SK-N-SH (cell line): ENCODE data around the gene LANCL2. TPM values are rescaled to one million over a fixed set of nuclear protein-coding genes. Genes with fewer than 3 reads are reported as not detected.

Source experiments
- CTCF ChIA-PET: fragments of 300-600, 350-600 bp; formaldehyde crosslinking; extraction: SDS; loops from one replicate; lab custom pipeline; 2021; lab: Yijun Ruan, JAX
- POLR2A ChIA-PET: fragments of 350-600 bp; sonication (Branson Sonifier 250); formaldehyde crosslinking; extraction: SDS; loops from one replicate; lab custom pipeline; 2020; ENCODE audit warnings: antibody characterized with exemption, inconsistent platforms; lab: Yijun Ruan, JAX
- DNase-seq: peaks from one replicate; pipeline ENCODE4 v3.0.0; 2012
- H2AFZ ChIP-seq: fragments of 200-600 bp; sonication (generic); 2 replicates; pipeline ENCODE4 v1.8.1; 2016; ENCODE audit warnings: antibody characterized with exemption, mild to moderate bottlenecking, low read depth
- H3F3A ChIP-seq: fragments of 200-600 bp; sonication (generic); replicated peaks from 2 replicates; pipeline ENCODE3; 2016; ENCODE audit warnings: antibody characterized with exemption, mild to moderate bottlenecking; ENCODE audit not compliant: insufficient read depth
- H3K27ac ChIP-seq, 2 experiments: fragments of 200-500 bp in 1 of 2; fragments of 200-600 bp in 1 of 2; sonication (Bioruptor generic) in 1 of 2; sonication (generic), shearing (Covaris generic) in 1 of 2; 2 replicates each; pipeline versions ENCODE4 v1.5.1 to v1.6.1; 2014 to 2016; ENCODE audit warnings: low read depth in 2 of 2, inconsistent platforms in 1 of 2, low read length in 1 of 2, mild to moderate bottlenecking in 1 of 2, mixed read lengths in 1 of 2
- H3K27me3 ChIP-seq: fragments of 200-600 bp; sonication (generic), shearing (Covaris generic); 2 replicates; pipeline ENCODE4 v1.6.1; 2016; ENCODE audit warnings: mixed run types; ENCODE audit not compliant: insufficient read depth
- H3K36me3 ChIP-seq, 2 experiments: fragments of 200-500 bp in 1 of 2; fragments of 200-600 bp in 1 of 2; sonication (Bioruptor generic) in 1 of 2; sonication (generic) in 1 of 2; replicated peaks in 1 of 2; 2 replicates each; pipeline versions ENCODE3 to v1.5.1; 2014 to 2016; ENCODE audit warnings: low read length in 1 of 2, mild to moderate bottlenecking in 1 of 2; ENCODE audit not compliant: insufficient read depth in 2 of 2, control insufficient read depth in 1 of 2
- H3K4me1 ChIP-seq, 2 experiments: fragments of 200-500 bp in 1 of 2; fragments of 200-600 bp in 1 of 2; sonication (Bioruptor generic) in 1 of 2; sonication (generic), shearing (Covaris generic) in 1 of 2; 2 replicates each; pipeline versions ENCODE4 v1.5.1 to v1.6.1; 2014 to 2016; ENCODE audit warnings: low read depth in 1 of 2, low read length in 1 of 2, mixed run types in 1 of 2; ENCODE audit not compliant: insufficient read depth in 2 of 2, control insufficient read depth in 1 of 2
- H3K4me2 ChIP-seq: fragments of 200-600 bp; sonication (generic), shearing (Covaris generic); 2 replicates; pipeline ENCODE4 v1.6.1; 2017; ENCODE audit warnings: mixed run types
- H3K4me3 ChIP-seq, 2 experiments: fragments of 200-500 bp in 1 of 2; fragments of 200-600 bp in 1 of 2; sonication (Bioruptor generic) in 1 of 2; sonication (generic), shearing (Covaris generic) in 1 of 2; 2 replicates each; pipeline versions ENCODE4 v1.5.1 to v1.8.1; 2014 to 2016; ENCODE audit warnings: low read depth in 2 of 2, inconsistent platforms in 1 of 2, low read length in 1 of 2, mild to moderate bottlenecking in 1 of 2, mixed read lengths in 1 of 2, moderate library complexity in 1 of 2
- H3K79me2 ChIP-seq: fragments of 200-600 bp; sonication (generic); 2 replicates; pipeline ENCODE4 v1.8.1; 2017; ENCODE audit warnings: mild to moderate bottlenecking; ENCODE audit not compliant: insufficient read depth
- H3K9ac ChIP-seq: fragments of 200-600 bp; sonication (generic); 2 replicates; pipeline ENCODE4 v1.6.1; 2017; ENCODE audit warnings: mixed run types
- H3K9me2 ChIP-seq: fragments of 200-600 bp; sonication (generic); 2 replicates; pipeline ENCODE4 v1.6.1; 2017; ENCODE audit warnings: mixed run types
- H3K9me3 ChIP-seq: fragments of 200-600 bp; sonication (generic); 2 replicates; pipeline ENCODE4 v1.6.1; 2017; ENCODE audit warnings: mixed run types, mild to moderate bottlenecking, moderate library complexity
- H4K20me1 ChIP-seq: fragments of 200-600 bp; sonication (generic); 2 replicates; pipeline ENCODE4 v1.6.1; 2017; ENCODE audit warnings: mild to moderate bottlenecking, mixed run types; ENCODE audit not compliant: insufficient read depth
- EP300 ChIP-seq, 2 experiments: IDR thresholded peaks; 2 replicates each; pipeline versions ENCODE4 v1.4.0 to v1.6.1; 2012; ENCODE audit warnings: borderline replicate concordance in 1 of 2, low read depth in 1 of 2, low read length in 1 of 2
- FOXJ3 ChIP-seq: sonication (generic); formaldehyde crosslinking; IDR thresholded peaks from 2 replicates; pipeline ENCODE4 v1.5.1; 2020; ENCODE audit warnings: mild to moderate bottlenecking, missing genetic modification reagents
- GABPA ChIP-seq: IDR thresholded peaks from 2 replicates; pipeline ENCODE4 v1.4.0; 2012; ENCODE audit warnings: low read depth, mild to moderate bottlenecking
- GATA2 ChIP-seq: sonication (generic); formaldehyde crosslinking; IDR thresholded peaks from 2 replicates; pipeline ENCODE4 v1.5.0; 2020; ENCODE audit warnings: mild to moderate bottlenecking, missing genetic modification reagents
- MEF2A ChIP-seq: IDR thresholded peaks from 2 replicates; pipeline ENCODE4 v1.4.0; 2012; ENCODE audit warnings: low read depth, borderline replicate concordance
- NRF1 ChIP-seq: IDR thresholded peaks from 2 replicates; pipeline ENCODE4 v1.6.1; 2012; ENCODE audit warnings: low read depth, mild to moderate bottlenecking, low read length
- PBX3 ChIP-seq: IDR thresholded peaks from 2 replicates; pipeline ENCODE4; 2012
- POLR2AphosphoS5 ChIP-seq: IDR thresholded peaks from 2 replicates; pipeline ENCODE4 v1.6.1; 2012; ENCODE audit warnings: low read depth, low read length
- RAD21 ChIP-seq: IDR thresholded peaks from 2 replicates; pipeline ENCODE4 v1.6.1; 2012; ENCODE audit warnings: mild to moderate bottlenecking, low read length
- REST ChIP-seq: IDR thresholded peaks from 2 replicates; pipeline ENCODE4 v1.6.1; 2012; ENCODE audit warnings: mild to moderate bottlenecking, low read depth, low read length, moderate library complexity
- SMC3 ChIP-seq: IDR thresholded peaks from 2 replicates; pipeline ENCODE4 v1.6.1; 2012; ENCODE audit warnings: low read depth, low read length, improper control_type of control experiment
- TCF12 ChIP-seq: IDR thresholded peaks from 2 replicates; pipeline ENCODE4 v1.4.0; 2012
- USF1 ChIP-seq: IDR thresholded peaks from 2 replicates; pipeline ENCODE4 v1.4.0; 2012; ENCODE audit warnings: low read depth, borderline replicate concordance
- USF2 ChIP-seq: fragments of 150-350 bp; IDR thresholded peaks from 2 replicates; pipeline ENCODE4 v1.6.1; 2017; ENCODE audit warnings: antibody characterized with exemption, low read length, low read depth, borderline replicate concordance
- YY1 ChIP-seq: IDR thresholded peaks from 2 replicates; pipeline ENCODE4 v1.4.0; 2012; ENCODE audit warnings: low read depth, mild to moderate bottlenecking
- ZBTB33 ChIP-seq: IDR thresholded peaks from 2 replicates; pipeline ENCODE4 v1.4.0; 2012; ENCODE audit warnings: low read depth, borderline replicate concordance
- WGBS: methylation state at CpG from one replicate; pipeline ENCODE4 v1.1.6; 2017; ENCODE audit warnings: low lambda C conversion rate; 5-methylcytosine and 5-hydroxymethylcytosine counted together
- polyA plus RNA-seq, 3 experiments: library from polyadenylated mRNA; depleted of rRNA; stranded (reverse); fragments of >200 nt; gene quantifications; 2 replicates each; pipeline ENCODE4 v1.2.3, GENCODE V29; 2012

LANCL2 gene
- polyA plus RNA-seq, 1 of the 3 experiments (the other 2 are of a cell fraction): 36.7 TPM

GRCh38 chr7:55411844-55412243 is 46.7 kb downstream of the LANCL2 start:
- Histone ChIP-seq H3K9ac (no peak overlapping the region), H3K9me3 (no peaks in the 10 kb centered on the region), H3K27me3 (no peaks in the 10 kb centered on the region), H3K27ac (no peak overlapping the region), H4K20me1 (no peaks in the 10 kb centered on the region), H2AFZ (no peak overlapping the region), H3K4me1 (peaks cover 0 to 5% of the 10 kb centered on the region in 2 experiments; a peak in 1 of 4 replicates), H3F3A (peaks cover 13% of the 10 kb centered on the region), H3K79me2 (0 out of 2 replicates have a peak, but pooled peaks cover under 1% of the 10 kb centered on the region), H3K4me2 (no peak overlapping the region), H3K9me2 (no peaks in the 10 kb centered on the region), H3K36me3 (peaks cover 19 to 34% of the 10 kb centered on the region in 2 experiments), H3K4me3 (no peak overlapping the region)
- POLR2A ChIA-PET: no interaction called here
- CTCF ChIA-PET: no interaction called here
- TF ChIP-seq USF2 (no peak), FOXJ3 (no peak), GATA2 (no peak), PBX3 (no peak), YY1 (no peak)
- 95% methylated on average over 12 of the region's 12 CpGs for WGBS
- no peak for DNase-seq

GRCh38 chr7:55413442-55413841 is 48.3 kb downstream of the LANCL2 start:
- Histone ChIP-seq H2AFZ (no peak overlapping the region), H3K9ac (no peak overlapping the region)
- POLR2A ChIA-PET: no interaction called here
- no peak for TF ChIP-seq POLR2AphosphoS5
- TF ChIP-seq SMC3: no peak
- TF ChIP-seq PBX3: no peak
- TF ChIP-seq EP300 (IDR thresholded peaks at IDR 0.05; ENCODE audit: borderline replicate concordance in 1 of 2, low read depth in 1 of 2, low read length in 1 of 2): no peak
- no peak for TF ChIP-seq YY1
- TF ChIP-seq REST: no peak
- TF ChIP-seq ZBTB33: no peak
- no peak for TF ChIP-seq GABPA
- no peak for TF ChIP-seq NRF1
- no peak for TF ChIP-seq USF1
- TF ChIP-seq RAD21: no peak
- TF ChIP-seq TCF12: no peak
- no peak for TF ChIP-seq MEF2A
- TF ChIP-seq USF2: no peak

More at GRCh38 chr7:55413442-55413841, 48.3 kb downstream of the LANCL2 start:
- H3K27ac ChIP-seq: no peak overlapping the region
- H3K4me1 ChIP-seq: peaks cover 0 to 5% of the 10 kb centered on the region in 2 experiments; a peak in 1 of 4 replicates
- no peak for DNase-seq
- CTCF ChIA-PET: interaction anchor here (1.0 to 4.5 kb wide), 9 partner anchors 13 to 640 kb away, joined by 3 to 166 read pairs (median 10); no protein-coding TSS in a partner anchor
- H4K20me1 ChIP-seq: no peaks in the 10 kb centered on the region
- no peaks in the 10 kb centered on the region for H3K9me3 ChIP-seq
- peaks cover 16 to 24% of the 10 kb centered on the region in 2 experiments for H3K36me3 ChIP-seq
- no peak overlapping the region for H3K4me3 ChIP-seq
- no peaks in the 10 kb centered on the region for H3K9me2 ChIP-seq
- 0 out of 2 replicates have a peak, but pooled peaks cover 4% of the 10 kb centered on the region for H3K79me2 ChIP-seq
- WGBS: 100% methylated on average over 1 of the region's 3 CpGs
- H3F3A ChIP-seq: peaks cover 13% of the 10 kb centered on the region
- no peaks in the 10 kb centered on the region for H3K27me3 ChIP-seq
- H3K4me2 ChIP-seq: no peak overlapping the region
